Activated naive CD4-positive, alpha-beta T cell treated with anti-CD3 and anti-CD28 coated beads for 36 hours (primary cell): ENCODE results near the gene GPC5. TPM values are rescaled to one million over a fixed set of nuclear protein-coding genes. Genes with fewer than 3 reads are reported as not detected.

Experiments used
- CTCF ChIA-PET: fragments of 350-600 bp; sonication (Branson Sonifier 250); formaldehyde crosslinking; loops from one replicate; lab custom pipeline; 2021; ENCODE audit warnings: antibody characterized with exemption; lab: Charles Lee
- DNase-seq: peaks from one replicate; pipeline ENCODE4 v3.0.0-alpha.2; 2020
- H3K27ac Mint-ChIP-seq: one replicate; pipeline ENCODE4 v1.8.0; 2021; ENCODE audit warnings: mild to moderate bottlenecking, mixed read lengths
- H3K27me3 Mint-ChIP-seq: one replicate; pipeline ENCODE4 v1.8.0; 2021; ENCODE audit warnings: low read depth, mixed read lengths
- H3K36me3 Mint-ChIP-seq: one replicate; pipeline ENCODE4 v1.8.0; 2021; ENCODE audit warnings: low read depth, mixed read lengths
- H3K4me1 Mint-ChIP-seq: one replicate; pipeline ENCODE4 v1.8.0; 2021; ENCODE audit warnings: low read depth, mixed read lengths
- H3K4me3 Mint-ChIP-seq: one replicate; pipeline ENCODE4 v1.8.0; 2021; ENCODE audit warnings: mild to moderate bottlenecking, moderate library complexity, mixed read lengths
- H3K9me3 Mint-ChIP-seq: one replicate; pipeline ENCODE4 v1.8.0; 2021; ENCODE audit warnings: mixed read lengths
- intact Hi-C: fragments of 100-400 bp; cut with micrococcal nuclease; formaldehyde crosslinking; loops from one replicate; pipeline ENCODE4 v1.15.1; 2023
- total RNA-seq, 2 experiments: library from RNA; stranded (reverse); gene quantifications; one replicate each; pipeline ENCODE4 v1.2.3, GENCODE V29; 2021

The GPC5 gene
- total RNA-seq, 2 experiments from 2014 or later: 0.38 to 0.40 TPM

GRCh38 chr13:91693466-91693865 lies 295.0 kb downstream of the GPC5 start:
- no peaks in the 10 kb centered on the region for H3K36me3 Mint-ChIP-seq
- H3K27ac Mint-ChIP-seq: no peak overlapping the region
- H3K4me3 Mint-ChIP-seq: no peak overlapping the region
- H3K9me3 Mint-ChIP-seq: no peaks in the 10 kb centered on the region
- H3K27me3 Mint-ChIP-seq: no peaks in the 10 kb centered on the region
- CTCF ChIA-PET: no interaction called here
- no peak for DNase-seq
- intact Hi-C loops: no loop called here
- H3K4me1 Mint-ChIP-seq: no peaks in the 10 kb centered on the region

- Mint-ChIP-seq H3K27me3 (no peaks in the 10 kb centered on the region), H3K27ac (no peak overlapping the region), H3K4me1 (no peaks in the 10 kb centered on the region), H3K4me3 (no peak overlapping the region), H3K9me3 (no peaks in the 10 kb centered on the region), H3K36me3 (no peaks in the 10 kb centered on the region)
- intact Hi-C loops: no loop called here
- CTCF ChIA-PET: interaction anchor here (0.7 kb wide), 1 partner anchor 32 kb away, joined by 5 read pairs; no protein-coding TSS in a partner anchor
- no peak for DNase-seq
Measured at GRCh38 chr13:91698308-91698707, 299.9 kb downstream of the GPC5 start.

GRCh38 chr13:91698767-91699166 lies 300.3 kb downstream of the GPC5 start:
- Mint-ChIP-seq H3K4me1 (no peaks in the 10 kb centered on the region), H3K27me3 (no peaks in the 10 kb centered on the region), H3K27ac (no peak overlapping the region), H3K4me3 (no peak overlapping the region), H3K9me3 (no peaks in the 10 kb centered on the region), H3K36me3 (no peaks in the 10 kb centered on the region)
- CTCF ChIA-PET: no interaction called here
- DNase-seq: no peak
- intact Hi-C loops: no loop called here

- intact Hi-C loops: no loop called here
- H3K9me3 Mint-ChIP-seq: no peaks in the 10 kb centered on the region
- CTCF ChIA-PET: no interaction called here
Measured at GRCh38 chr13:91699863-91700262, 301.4 kb downstream of the GPC5 start.

DNA sequence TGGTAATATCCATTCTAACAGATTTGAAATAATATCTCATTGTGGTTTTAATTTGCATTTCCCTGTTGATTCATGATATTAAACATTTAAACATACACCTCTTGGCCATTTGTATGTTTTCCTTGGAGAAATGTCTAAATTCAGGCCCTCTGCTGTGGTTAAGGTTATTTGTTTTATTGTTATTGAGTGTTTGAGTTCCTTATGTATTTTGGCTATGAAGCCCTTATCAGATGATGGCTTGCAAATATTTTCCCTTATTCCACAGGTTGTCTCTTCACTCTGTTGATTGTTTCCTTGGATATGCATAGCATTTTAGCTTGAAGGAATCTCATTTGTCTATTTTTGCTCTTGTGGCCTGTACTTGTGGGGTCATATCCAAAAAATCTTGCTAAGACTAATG lies 303.6 kb downstream of the GPC5 start:
- CTCF ChIA-PET: no interaction called here
- Mint-ChIP-seq H3K36me3 (no peaks in the 10 kb centered on the region), H3K4me1 (no peaks in the 10 kb centered on the region), H3K9me3 (no peaks in the 10 kb centered on the region), H3K4me3 (no peak overlapping the region), H3K27ac (no peak overlapping the region), H3K27me3 (no peaks in the 10 kb centered on the region)
- intact Hi-C loops: no loop called here
- DNase-seq: no peak

More at GRCh38 chr13:91699863-91700262, 301.4 kb downstream of the GPC5 start:
- Mint-ChIP-seq H3K4me3 (no peak overlapping the region), H3K4me1 (no peaks in the 10 kb centered on the region), H3K36me3 (no peaks in the 10 kb centered on the region), H3K27ac (no peak overlapping the region), H3K27me3 (no peaks in the 10 kb centered on the region)
- no peak for DNase-seq

DNA sequence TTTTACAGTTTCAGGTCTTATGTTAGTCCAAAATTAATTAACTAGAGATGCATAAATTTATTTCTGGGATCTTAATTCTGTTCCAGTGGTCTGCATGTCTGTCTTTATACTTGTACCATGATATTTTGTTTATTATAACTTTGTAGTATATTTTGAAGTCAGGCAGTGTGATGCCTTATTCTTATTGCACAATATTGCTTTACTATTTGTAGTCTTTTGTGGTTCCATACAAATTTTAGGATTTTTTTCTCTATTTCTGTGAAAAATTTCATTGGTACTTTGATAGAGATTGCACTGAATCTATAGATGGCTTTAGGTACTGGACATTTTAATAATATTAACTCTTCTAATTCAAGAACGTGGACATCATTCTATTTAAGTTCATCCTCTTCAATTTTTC lies 304.0 kb downstream of the GPC5 start:
- Mint-ChIP-seq H3K4me3 (no peak overlapping the region), H3K4me1 (no peaks in the 10 kb centered on the region), H3K27me3 (no peaks in the 10 kb centered on the region), H3K9me3 (no peaks in the 10 kb centered on the region), H3K36me3 (no peaks in the 10 kb centered on the region), H3K27ac (no peak overlapping the region)
- intact Hi-C loops: no loop called here
- CTCF ChIA-PET: no interaction called here
- no peak for DNase-seq

GRCh38 chr13:91704398-91704797 lies 306.0 kb downstream of the GPC5 start:
- Mint-ChIP-seq H3K4me1 (no peaks in the 10 kb centered on the region), H3K9me3 (no peaks in the 10 kb centered on the region), H3K4me3 (no peak overlapping the region), H3K27me3 (peaks cover 2% of the 10 kb centered on the region), H3K36me3 (no peaks in the 10 kb centered on the region), H3K27ac (no peak overlapping the region)
- CTCF ChIA-PET: no interaction called here
- intact Hi-C loops: no loop called here
- no peak for DNase-seq

DNA sequence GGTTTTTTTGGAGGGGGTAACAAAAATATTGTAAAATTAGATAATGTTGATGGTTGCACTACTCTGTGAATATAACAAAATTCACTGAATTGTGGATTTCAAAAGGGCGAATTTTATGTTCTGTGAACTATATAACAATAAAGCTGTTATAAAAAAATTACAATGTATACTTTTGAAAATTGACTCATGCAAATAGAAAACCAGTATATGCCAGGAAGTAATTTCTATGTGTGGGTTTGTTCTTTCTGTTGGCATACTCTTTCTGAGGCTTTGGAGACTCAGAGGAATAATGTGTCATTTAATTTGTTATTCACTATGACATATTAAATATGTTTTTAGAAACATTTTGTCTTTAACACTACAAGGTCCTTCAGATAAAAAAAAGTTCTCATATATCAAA lies 310.1 kb downstream of the GPC5 start:
- H3K36me3 Mint-ChIP-seq: no peaks in the 10 kb centered on the region
- no peak overlapping the region for H3K27ac Mint-ChIP-seq
- H3K4me1 Mint-ChIP-seq: no peaks in the 10 kb centered on the region
- intact Hi-C loops: no loop called here
- no peak for DNase-seq
- H3K27me3 Mint-ChIP-seq: peaks cover 2% of the 10 kb centered on the region
- no peak overlapping the region for H3K4me3 Mint-ChIP-seq
- CTCF ChIA-PET: interaction anchor here (1.2 to 1.5 kb wide), 2 partner anchors 10 to 13 kb away, joined by 3 to 4 read pairs; no protein-coding TSS in a partner anchor
- no peaks in the 10 kb centered on the region for H3K9me3 Mint-ChIP-seq

GRCh38 chr13:91709180-91709579 lies 310.8 kb downstream of the GPC5 start:
- Mint-ChIP-seq H3K9me3 (no peaks in the 10 kb centered on the region), H3K27ac (no peak overlapping the region), H3K4me1 (no peaks in the 10 kb centered on the region), H3K36me3 (no peaks in the 10 kb centered on the region), H3K27me3 (peaks cover 2% of the 10 kb centered on the region), H3K4me3 (no peak overlapping the region)
- intact Hi-C loops: no loop called here
- CTCF ChIA-PET: interaction anchor here (1.2 to 1.5 kb wide), 2 partner anchors 10 to 13 kb away, joined by 3 to 4 read pairs; no protein-coding TSS in a partner anchor
- no peak for DNase-seq

DNA sequence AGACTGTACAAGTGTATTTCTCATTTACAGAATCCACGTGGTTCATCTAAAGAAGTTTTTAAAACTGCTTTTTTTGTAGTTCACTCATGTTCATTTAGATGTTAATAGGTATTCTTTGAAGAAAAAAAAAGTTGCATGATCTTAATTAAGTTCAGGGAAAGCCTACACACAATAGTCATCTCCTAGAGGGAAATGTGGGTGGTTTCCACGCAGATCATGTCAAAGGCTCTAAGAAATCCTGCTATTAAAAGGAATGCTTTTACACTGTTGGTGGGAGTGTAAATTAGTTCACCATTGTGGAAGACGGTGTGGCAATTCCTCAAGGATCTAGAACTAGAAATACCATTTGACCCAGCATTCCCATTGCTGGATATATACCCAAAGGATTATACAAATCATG lies 312.3 kb downstream of the GPC5 start:
- intact Hi-C loops: no loop called here
- CTCF ChIA-PET: interaction anchor here (0.9 kb wide), 1 partner anchor 10 kb away, joined by 3 read pairs; no protein-coding TSS in a partner anchor
- H3K27me3 Mint-ChIP-seq: peaks cover 7% of the 10 kb centered on the region
- H3K27ac Mint-ChIP-seq: no peak overlapping the region
- H3K36me3 Mint-ChIP-seq: no peaks in the 10 kb centered on the region
- no peak overlapping the region for H3K4me3 Mint-ChIP-seq
- no peak for DNase-seq
- H3K9me3 Mint-ChIP-seq: no peaks in the 10 kb centered on the region
- H3K4me1 Mint-ChIP-seq: no peaks in the 10 kb centered on the region

GRCh38 chr13:91714855-91715254 lies 316.4 kb downstream of the GPC5 start:
- peaks cover 5% of the 10 kb centered on the region for H3K27me3 Mint-ChIP-seq
- intact Hi-C loops: no loop called here
- no peaks in the 10 kb centered on the region for H3K9me3 Mint-ChIP-seq
- H3K36me3 Mint-ChIP-seq: no peaks in the 10 kb centered on the region
- CTCF ChIA-PET: interaction anchor here (0.6 kb wide), 1 partner anchor 414 kb away, joined by 3 read pairs; no protein-coding TSS in a partner anchor
- H3K4me1 Mint-ChIP-seq: no peaks in the 10 kb centered on the region
- H3K27ac Mint-ChIP-seq: no peak overlapping the region
- no peak for DNase-seq
- no peak overlapping the region for H3K4me3 Mint-ChIP-seq

- no peak for DNase-seq
- intact Hi-C loops: no loop called here
- CTCF ChIA-PET: no interaction called here
- Mint-ChIP-seq H3K27me3 (peaks cover 7% of the 10 kb centered on the region), H3K4me1 (no peaks in the 10 kb centered on the region), H3K4me3 (no peak overlapping the region), H3K9me3 (no peaks in the 10 kb centered on the region), H3K27ac (no peak overlapping the region), H3K36me3 (no peaks in the 10 kb centered on the region)
Measured at GRCh38 chr13:91716436-91717065, 318.1 kb downstream of the GPC5 start.

GRCh38 chr13:91719033-91719432 lies 320.6 kb downstream of the GPC5 start:
- no peak overlapping the region for H3K27ac Mint-ChIP-seq
- intact Hi-C loops: no loop called here
- H3K27me3 Mint-ChIP-seq: peaks cover 7% of the 10 kb centered on the region
- H3K36me3 Mint-ChIP-seq: no peaks in the 10 kb centered on the region
- no peaks in the 10 kb centered on the region for H3K4me1 Mint-ChIP-seq
- H3K9me3 Mint-ChIP-seq: no peaks in the 10 kb centered on the region
- no peak for DNase-seq
- CTCF ChIA-PET: interaction anchor here (0.8 to 1.0 kb wide), 2 partner anchors 10 to 316 kb away, joined by 3 to 8 read pairs; no protein-coding TSS in a partner anchor
- H3K4me3 Mint-ChIP-seq: no peak overlapping the region
